Ishikawa (cell line): Measurements from ENCODE around the gene SH3GLB1.

ENCODE experiments used
- CEBPB ChIP-seq: IDR thresholded peaks from 2 replicates; pipeline ENCODE4 v1.6.1; 2012
- CREB1 ChIP-seq: IDR thresholded peaks from 2 replicates; pipeline ENCODE4 v1.6.1; 2012; ENCODE audit warnings: low read depth
- EGR1 ChIP-seq: IDR thresholded peaks from 2 replicates; pipeline ENCODE4 v1.6.1; 2012
- EP300 ChIP-seq: IDR thresholded peaks from 2 replicates; pipeline ENCODE4 v1.6.1; 2012; ENCODE audit warnings: borderline replicate concordance
- FOXM1 ChIP-seq: IDR thresholded peaks from 2 replicates; pipeline ENCODE4 v1.6.1; 2012; ENCODE audit warnings: low read depth, borderline replicate concordance
- MAX ChIP-seq: IDR thresholded peaks from 2 replicates; pipeline ENCODE4 v1.6.1; 2012
- NFIC ChIP-seq: IDR thresholded peaks from 2 replicates; pipeline ENCODE4 v1.6.1; 2012
- RAD21 ChIP-seq: IDR thresholded peaks from 2 replicates; pipeline ENCODE4 v1.6.1; 2012; ENCODE audit warnings: low read depth
- REST ChIP-seq: IDR thresholded peaks from 2 replicates; pipeline ENCODE4 v1.6.1; 2012; ENCODE audit warnings: low read depth, mild to moderate bottlenecking
- TAF1 ChIP-seq: IDR thresholded peaks from 2 replicates; pipeline ENCODE4 v1.6.1; 2012; ENCODE audit warnings: low read depth, mild to moderate bottlenecking
- TCF12 ChIP-seq: IDR thresholded peaks from 2 replicates; pipeline ENCODE4 v1.6.1; 2012; ENCODE audit warnings: low read depth
- TEAD4 ChIP-seq: IDR thresholded peaks from 2 replicates; pipeline ENCODE4 v1.6.1; 2012
- USF1 ChIP-seq: IDR thresholded peaks from 2 replicates; pipeline ENCODE4 v1.6.1; 2012
- YY1 ChIP-seq: IDR thresholded peaks from 2 replicates; pipeline ENCODE4 v1.6.1; 2012; ENCODE audit warnings: low read depth
- ZBTB7A ChIP-seq: IDR thresholded peaks from 2 replicates; pipeline ENCODE4 v1.6.1; 2012; ENCODE audit warnings: low read depth

The SH3GLB1 gene

GRCh38 chr1:86714159-86714558, 9.8 kb downstream of the SH3GLB1 start:
- TF ChIP-seq NFIC, result no peak
- TF ChIP-seq RAD21, result no peak
- TF ChIP-seq FOXM1, result no peak
- TF ChIP-seq YY1, result no peak
- TF ChIP-seq EP300, result no peak
- TF ChIP-seq TEAD4, result no peak
- no peak for TF ChIP-seq TCF12
- no peak for TF ChIP-seq TAF1
- no peak for TF ChIP-seq CREB1
- no peak for TF ChIP-seq ZBTB7A
- TF ChIP-seq USF1, result no peak
- no peak for TF ChIP-seq REST
- no peak for TF ChIP-seq MAX
- no peak for TF ChIP-seq CEBPB
- no peak for TF ChIP-seq EGR1

GRCh38 chr1:86714561-86715244, 10.3 kb downstream of the SH3GLB1 start:
- TF ChIP-seq TAF1 (no peak), CREB1 (no peak), NFIC (no peak), CEBPB (no peak), EGR1 (no peak), MAX (no peak)

GRCh38 chr1:86718786-86719185, 14.4 kb downstream of the SH3GLB1 start:
- no peak for TF ChIP-seq EGR1

- no peak for TF ChIP-seq EP300
- TF ChIP-seq REST, result no peak
Measured at GRCh38 chr1:86731416-86731815, 27.0 kb downstream of the SH3GLB1 start.

GRCh38 chr1:86733340-86733739, 29.0 kb downstream of the SH3GLB1 start:
- TF ChIP-seq USF1, result no peak

GRCh38 chr1:86739648-86740509, 35.5 kb downstream of the SH3GLB1 start:
- no peak for TF ChIP-seq USF1
- TF ChIP-seq CEBPB, result no peak
- no peak for TF ChIP-seq EP300
- no peak for TF ChIP-seq CREB1
- TF ChIP-seq TAF1, result no peak
- no peak for TF ChIP-seq TEAD4
- no peak for TF ChIP-seq RAD21
- TF ChIP-seq EGR1, result no peak
- TF ChIP-seq ZBTB7A, result no peak
- no peak for TF ChIP-seq TCF12
- no peak for TF ChIP-seq MAX
- no peak for TF ChIP-seq YY1
- TF ChIP-seq FOXM1, result no peak
